Bronchial epithelial cell (primary cell): ENCODE data around the gene SETDB1. TPM values are rescaled to one million over a fixed set of nuclear protein-coding genes. Genes with fewer than 3 reads are reported as not detected.
"Not testable (repeated sequence)": the region's sequence is repeated elsewhere in the genome, so short reads cannot be mapped to it uniquely, and the experiment has no call there.

Experiments
- DNase-seq: peaks from one replicate; pipeline ENCODE4 v3.0.0-alpha.2; 2010; ENCODE audit warnings: low read depth
- FAIRE-seq: peaks from 2 replicates; lab custom pipeline; 2011; peaks lifted over from hg19 to GRCh38; lab: Jason Lieb, UNC
- H3K27me3 ChIP-seq: 2 replicates; pipeline ENCODE4 v1.5.1; 2011; ENCODE audit warnings: low read length; ENCODE audit not compliant: control insufficient read depth, insufficient read depth
- H3K36me3 ChIP-seq: 2 replicates; pipeline ENCODE4 v1.5.1; 2011; ENCODE audit warnings: low read length; ENCODE audit not compliant: control insufficient read depth, insufficient read depth
- H3K4me3 ChIP-seq: 2 replicates; pipeline ENCODE4 v1.5.1; 2011; ENCODE audit warnings: mild to moderate bottlenecking, low read depth, low read length, control low read depth
- total RNA-seq: library from RNA; depleted of rRNA; stranded (reverse); fragments of >200 nt; gene quantifications from 2 replicates; pipeline ENCODE4 v1.2.1, GENCODE V29; 2014
- TF ChIP-seq, protein P1 (sequence below): IDR thresholded peaks from 2 replicates; pipeline ENCODE4 v1.5.1; 2011; ENCODE audit warnings: mild to moderate bottlenecking, moderate library complexity, low read length, control low read depth, inconsistent platforms; ENCODE audit not compliant: insufficient read depth, severe bottlenecking

SETDB1 gene
- total RNA-seq, 1 donor from 2014 or later: 24.0 TPM

DNA sequence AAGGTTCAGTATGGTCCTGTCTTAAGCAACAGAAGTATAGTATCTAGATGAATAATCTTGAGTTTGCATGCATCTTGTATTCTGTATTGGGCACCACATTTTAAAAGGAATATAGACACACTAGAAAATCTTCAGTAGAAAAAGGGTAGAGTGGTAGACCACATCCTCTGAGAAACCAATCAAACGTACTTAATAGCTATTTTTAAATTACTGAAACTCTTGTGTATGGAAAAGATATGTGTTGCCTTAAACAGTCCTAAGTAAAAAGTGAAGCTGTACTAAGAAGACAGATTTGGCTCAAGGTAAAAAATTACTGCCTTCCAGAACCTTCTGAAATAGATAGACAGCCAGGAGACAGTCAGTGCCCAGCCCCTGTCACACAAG is 36.1 kb upstream of the SETDB1 start:
- FAIRE-seq (no peak), DNase-seq (no peak)
- Histone ChIP-seq H3K36me3 (no peaks in the 10 kb centered on the region), H3K4me3 (no peak overlapping the region), H3K27me3 (no peaks in the 10 kb centered on the region)
- TF ChIP-seq, protein P1, sequence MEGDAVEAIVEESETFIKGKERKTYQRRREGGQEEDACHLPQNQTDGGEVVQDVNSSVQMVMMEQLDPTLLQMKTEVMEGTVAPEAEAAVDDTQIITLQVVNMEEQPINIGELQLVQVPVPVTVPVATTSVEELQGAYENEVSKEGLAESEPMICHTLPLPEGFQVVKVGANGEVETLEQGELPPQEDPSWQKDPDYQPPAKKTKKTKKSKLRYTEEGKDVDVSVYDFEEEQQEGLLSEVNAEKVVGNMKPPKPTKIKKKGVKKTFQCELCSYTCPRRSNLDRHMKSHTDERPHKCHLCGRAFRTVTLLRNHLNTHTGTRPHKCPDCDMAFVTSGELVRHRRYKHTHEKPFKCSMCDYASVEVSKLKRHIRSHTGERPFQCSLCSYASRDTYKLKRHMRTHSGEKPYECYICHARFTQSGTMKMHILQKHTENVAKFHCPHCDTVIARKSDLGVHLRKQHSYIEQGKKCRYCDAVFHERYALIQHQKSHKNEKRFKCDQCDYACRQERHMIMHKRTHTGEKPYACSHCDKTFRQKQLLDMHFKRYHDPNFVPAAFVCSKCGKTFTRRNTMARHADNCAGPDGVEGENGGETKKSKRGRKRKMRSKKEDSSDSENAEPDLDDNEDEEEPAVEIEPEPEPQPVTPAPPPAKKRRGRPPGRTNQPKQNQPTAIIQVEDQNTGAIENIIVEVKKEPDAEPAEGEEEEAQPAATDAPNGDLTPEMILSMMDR: no peak

DNA sequence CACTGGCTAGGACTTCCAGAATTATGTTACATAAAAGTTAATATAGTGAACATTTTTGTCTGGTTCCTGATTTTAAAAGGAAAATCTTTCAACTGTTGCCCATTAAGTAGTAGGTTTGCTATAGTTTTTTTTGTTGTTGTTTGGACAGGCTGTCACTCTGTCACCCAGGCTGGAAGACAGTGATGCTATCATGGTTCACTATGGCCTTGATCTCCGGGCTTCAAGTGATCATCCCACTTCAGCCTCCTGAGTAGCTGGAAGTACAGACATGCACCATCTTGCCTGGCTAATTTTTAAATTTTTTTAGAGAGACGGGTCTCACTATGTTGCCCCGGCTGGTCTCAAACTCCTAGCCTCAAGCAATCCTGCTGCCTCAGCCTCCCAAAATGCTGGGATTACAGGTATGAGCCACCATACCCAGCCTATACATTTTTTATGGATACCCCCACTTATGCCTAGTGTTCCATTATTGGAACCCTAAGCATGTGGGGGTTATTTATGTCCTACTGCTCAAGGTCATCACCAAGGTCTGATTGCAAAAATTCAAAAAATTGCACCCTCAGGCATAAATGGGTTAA is 32.7 kb upstream of the SETDB1 start:
- DNase-seq (no peak), FAIRE-seq (no peak)
- no peaks in the 10 kb centered on the region for H3K36me3 ChIP-seq
- H3K27me3 ChIP-seq: no peaks in the 10 kb centered on the region
- TF ChIP-seq, protein P1: no peak
- no peak overlapping the region for H3K4me3 ChIP-seq

DNA sequence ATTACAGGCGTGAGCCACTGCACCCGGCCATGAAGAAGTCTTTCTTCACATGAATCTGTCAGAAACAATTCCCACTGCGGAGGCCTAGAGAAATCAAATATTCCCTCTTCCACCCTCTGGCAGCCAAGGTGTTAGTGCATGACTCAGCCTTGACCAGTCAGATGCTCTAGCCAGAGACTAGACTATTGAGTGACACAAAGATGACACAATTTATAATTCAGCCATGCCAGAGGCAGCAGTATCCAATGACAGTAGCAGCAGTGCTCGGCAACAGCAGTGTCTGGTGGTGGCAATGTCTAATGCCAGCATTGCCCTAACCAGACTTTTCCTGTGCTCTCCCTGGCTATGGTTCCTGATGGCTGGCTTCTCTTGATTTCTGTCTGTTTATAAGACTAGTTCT is 30.5 kb upstream of the SETDB1 start:
- Histone ChIP-seq H3K36me3 (no peaks in the 10 kb centered on the region), H3K27me3 (no peaks in the 10 kb centered on the region), H3K4me3 (no peak overlapping the region)
- TF ChIP-seq, protein P1: no peak
- FAIRE-seq (no peak), DNase-seq (peak; percentile 75)

DNA sequence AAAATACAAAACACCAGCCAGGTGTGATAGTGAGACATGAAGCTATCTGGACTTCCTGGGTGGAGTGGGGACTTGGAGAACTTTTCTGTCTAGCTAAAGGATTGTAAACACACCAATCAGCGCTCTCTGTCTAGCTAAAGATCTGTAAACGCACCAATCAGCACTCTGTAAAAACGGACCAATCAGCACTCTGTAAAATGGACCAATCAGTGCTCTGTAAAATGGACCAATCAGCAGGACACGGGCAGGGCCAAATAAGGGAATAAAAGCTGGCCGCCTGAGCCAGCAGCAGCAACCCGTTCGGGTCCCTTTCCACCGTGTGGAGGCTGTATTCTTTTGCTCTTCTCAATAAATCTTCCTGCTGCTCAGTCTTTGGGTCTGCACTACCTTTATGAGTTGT is 26.4 kb upstream of the SETDB1 start:
- H3K4me3 ChIP-seq, H3K36me3 ChIP-seq, H3K27me3 ChIP-seq, FAIRE-seq, DNase-seq: not testable (repeated sequence)

DNA sequence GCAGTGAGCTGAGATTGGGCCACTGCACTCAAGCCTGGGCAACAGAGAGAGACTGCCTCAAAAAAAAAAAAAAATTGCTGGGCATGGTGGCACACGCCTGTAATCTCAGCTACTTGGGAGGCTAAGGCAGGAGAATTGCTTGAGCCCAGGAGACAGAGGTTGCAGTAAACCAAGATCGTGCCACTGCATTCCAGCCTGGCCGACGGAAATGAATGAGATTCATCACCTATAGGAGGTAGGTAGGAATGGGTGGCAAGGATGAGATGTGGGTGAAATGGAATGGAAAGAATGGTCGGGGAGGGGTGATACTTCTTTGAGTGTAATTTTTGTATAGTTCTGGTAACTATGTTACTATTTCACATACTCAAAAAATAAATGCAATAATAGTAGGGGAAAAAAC is 23.8 kb upstream of the SETDB1 start:
- no peak for FAIRE-seq

DNA sequence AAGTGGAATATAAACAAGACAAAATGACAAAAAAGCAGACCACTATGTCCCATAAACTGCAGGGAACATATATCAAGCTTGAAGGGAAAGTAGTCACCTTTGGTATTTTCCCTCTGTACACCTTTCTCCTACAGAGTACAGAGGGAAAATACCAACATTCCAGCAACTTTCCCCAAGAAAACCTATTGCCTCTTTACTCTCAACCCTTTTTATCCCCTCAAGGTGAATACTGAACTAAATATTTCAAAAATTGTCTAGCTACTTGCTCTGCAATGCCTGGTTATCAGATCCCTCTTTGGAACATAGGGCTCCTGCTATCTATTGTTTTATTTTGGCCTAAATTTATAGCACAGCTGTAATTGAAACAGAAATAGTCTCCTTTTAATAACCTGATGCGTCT is 23.4 kb upstream of the SETDB1 start:
- no peak for FAIRE-seq
- H3K4me3 ChIP-seq: no peak overlapping the region
- DNase-seq: no peak
- TF ChIP-seq, protein P1: no peak
- H3K27me3 ChIP-seq: no peaks in the 10 kb centered on the region
- H3K36me3 ChIP-seq: no peaks in the 10 kb centered on the region

More for the DNA sequence above, 23.8 kb upstream of the SETDB1 start:
- no peaks in the 10 kb centered on the region for H3K36me3 ChIP-seq
- H3K27me3 ChIP-seq: no peaks in the 10 kb centered on the region
- no peak overlapping the region for H3K4me3 ChIP-seq
- TF ChIP-seq, protein P1: no peak
- no peak for DNase-seq
